ENCODE measurements around the gene ONECUT3.

DNA sequence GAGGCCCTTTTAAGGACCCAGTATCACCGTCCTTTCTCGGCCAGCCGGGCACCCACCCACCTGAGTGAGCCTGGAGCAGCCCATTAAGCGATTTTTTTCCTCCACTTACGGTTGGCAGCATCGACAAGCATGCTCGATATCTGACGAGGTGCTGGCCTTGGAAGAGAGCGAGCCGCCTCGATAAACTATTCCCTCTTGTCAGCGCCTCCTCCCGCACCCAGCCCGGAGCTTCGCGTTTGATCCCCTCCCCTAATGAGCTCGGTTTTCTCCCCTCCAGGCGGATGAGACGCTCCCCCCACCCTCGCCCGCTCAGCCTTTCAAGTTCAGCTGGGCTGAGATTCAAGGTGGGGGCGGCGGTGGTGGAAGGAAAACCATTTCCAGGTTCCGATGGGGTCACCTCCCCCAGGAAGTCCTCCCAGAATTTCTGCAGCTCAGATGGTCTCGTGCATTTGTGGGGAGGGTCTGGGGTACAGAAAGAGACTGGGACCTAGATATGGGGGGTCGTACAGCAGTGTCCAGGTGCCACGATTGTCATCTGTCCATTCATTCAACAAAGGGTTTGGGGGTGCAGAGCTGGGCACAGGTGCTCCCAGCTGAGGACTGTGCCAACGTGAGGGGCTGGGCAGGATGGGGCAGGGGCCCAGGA lies 18.9 kb upstream of the ONECUT3 start:
- TF ChIP-seq EZH2 (IDR thresholded peaks at IDR 0.05; ENCODE audit: borderline replicate concordance, low read depth, low read length, severe bottlenecking) = no peak
- TF ChIP-seq, protein P1, sequence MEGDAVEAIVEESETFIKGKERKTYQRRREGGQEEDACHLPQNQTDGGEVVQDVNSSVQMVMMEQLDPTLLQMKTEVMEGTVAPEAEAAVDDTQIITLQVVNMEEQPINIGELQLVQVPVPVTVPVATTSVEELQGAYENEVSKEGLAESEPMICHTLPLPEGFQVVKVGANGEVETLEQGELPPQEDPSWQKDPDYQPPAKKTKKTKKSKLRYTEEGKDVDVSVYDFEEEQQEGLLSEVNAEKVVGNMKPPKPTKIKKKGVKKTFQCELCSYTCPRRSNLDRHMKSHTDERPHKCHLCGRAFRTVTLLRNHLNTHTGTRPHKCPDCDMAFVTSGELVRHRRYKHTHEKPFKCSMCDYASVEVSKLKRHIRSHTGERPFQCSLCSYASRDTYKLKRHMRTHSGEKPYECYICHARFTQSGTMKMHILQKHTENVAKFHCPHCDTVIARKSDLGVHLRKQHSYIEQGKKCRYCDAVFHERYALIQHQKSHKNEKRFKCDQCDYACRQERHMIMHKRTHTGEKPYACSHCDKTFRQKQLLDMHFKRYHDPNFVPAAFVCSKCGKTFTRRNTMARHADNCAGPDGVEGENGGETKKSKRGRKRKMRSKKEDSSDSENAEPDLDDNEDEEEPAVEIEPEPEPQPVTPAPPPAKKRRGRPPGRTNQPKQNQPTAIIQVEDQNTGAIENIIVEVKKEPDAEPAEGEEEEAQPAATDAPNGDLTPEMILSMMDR (IDR thresholded peaks at IDR 0.05; ENCODE audit: extremely low read depth in 1 of 2, insufficient read depth in 1 of 2, low read depth in 1 of 2, low read length in 2 of 2) = no peak
- no peak for TF ChIP-seq POLR2AphosphoS5 (IDR thresholded peaks at IDR 0.05; ENCODE audit: insufficient read depth, low read depth, low read length)
- TF ChIP-seq, protein P2, sequence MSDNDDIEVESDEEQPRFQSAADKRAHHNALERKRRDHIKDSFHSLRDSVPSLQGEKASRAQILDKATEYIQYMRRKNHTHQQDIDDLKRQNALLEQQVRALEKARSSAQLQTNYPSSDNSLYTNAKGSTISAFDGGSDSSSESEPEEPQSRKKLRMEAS (IDR thresholded peaks at IDR 0.05; ENCODE audit: insufficient read depth, insufficient read length) = no peak
- no peak for TF ChIP-seq FOS (IDR thresholded peaks at IDR 0.05; ENCODE audit: borderline replicate concordance, insufficient read depth, low read length)
- TF ChIP-seq POLR2A (IDR thresholded peaks at IDR 0.05; ENCODE audit: low read depth, low read length) = no peak
- no peak for TF ChIP-seq MYC (IDR thresholded peaks at IDR 0.05; ENCODE audit: low read depth, low read length)
